Stimulated activated CD8-positive, alpha-beta memory T cell treated with anti-CD3 and anti-CD28 coated beads, Interleukin-15, amount 100 ng/mL, for 4 hours (primary cell): ENCODE measurements around the gene KIFC1.
"Not testable (repeated sequence)": the region's sequence is repeated elsewhere in the genome, so short reads cannot be mapped to it uniquely, and the experiment has no call there.

Experiments used
- DNase-seq, 2 donors: peaks; one replicate each; pipeline ENCODE4 v3.0.0-alpha.2; 2020; ENCODE audit warnings: low read depth in 2 of 2

KIFC1 gene, protein sequence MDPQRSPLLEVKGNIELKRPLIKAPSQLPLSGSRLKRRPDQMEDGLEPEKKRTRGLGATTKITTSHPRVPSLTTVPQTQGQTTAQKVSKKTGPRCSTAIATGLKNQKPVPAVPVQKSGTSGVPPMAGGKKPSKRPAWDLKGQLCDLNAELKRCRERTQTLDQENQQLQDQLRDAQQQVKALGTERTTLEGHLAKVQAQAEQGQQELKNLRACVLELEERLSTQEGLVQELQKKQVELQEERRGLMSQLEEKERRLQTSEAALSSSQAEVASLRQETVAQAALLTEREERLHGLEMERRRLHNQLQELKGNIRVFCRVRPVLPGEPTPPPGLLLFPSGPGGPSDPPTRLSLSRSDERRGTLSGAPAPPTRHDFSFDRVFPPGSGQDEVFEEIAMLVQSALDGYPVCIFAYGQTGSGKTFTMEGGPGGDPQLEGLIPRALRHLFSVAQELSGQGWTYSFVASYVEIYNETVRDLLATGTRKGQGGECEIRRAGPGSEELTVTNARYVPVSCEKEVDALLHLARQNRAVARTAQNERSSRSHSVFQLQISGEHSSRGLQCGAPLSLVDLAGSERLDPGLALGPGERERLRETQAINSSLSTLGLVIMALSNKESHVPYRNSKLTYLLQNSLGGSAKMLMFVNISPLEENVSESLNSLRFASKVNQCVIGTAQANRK

GRCh38 chr6:33391278-33391921, at the start of gene KIFC1:
Gene KIFC1, plus strand, starts transcription at chr6:33391823. Its CDS starts 163 bp downstream, at chr6:33391986.
- DNase-seq = peak; percentile 98

DNA sequence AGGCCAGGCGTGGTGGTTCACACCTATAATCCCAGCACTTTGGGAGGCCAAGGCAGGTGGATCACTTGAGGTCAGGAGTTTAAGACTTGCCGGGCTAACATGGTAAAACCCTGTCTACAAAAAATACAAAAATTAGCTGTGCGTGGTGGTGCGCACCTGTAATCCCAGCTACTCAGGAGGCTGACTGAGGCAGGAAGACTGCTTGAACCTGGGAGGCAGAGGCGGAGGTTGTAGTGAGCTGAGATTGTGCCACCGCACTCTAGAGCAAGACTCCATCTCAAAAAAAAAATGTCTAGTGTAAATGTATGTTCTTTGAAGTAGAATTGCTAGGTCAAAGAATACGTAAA, 48.0 kb upstream of the KIFC1 start:
- not testable (repeated sequence) for DNase-seq

DNA sequence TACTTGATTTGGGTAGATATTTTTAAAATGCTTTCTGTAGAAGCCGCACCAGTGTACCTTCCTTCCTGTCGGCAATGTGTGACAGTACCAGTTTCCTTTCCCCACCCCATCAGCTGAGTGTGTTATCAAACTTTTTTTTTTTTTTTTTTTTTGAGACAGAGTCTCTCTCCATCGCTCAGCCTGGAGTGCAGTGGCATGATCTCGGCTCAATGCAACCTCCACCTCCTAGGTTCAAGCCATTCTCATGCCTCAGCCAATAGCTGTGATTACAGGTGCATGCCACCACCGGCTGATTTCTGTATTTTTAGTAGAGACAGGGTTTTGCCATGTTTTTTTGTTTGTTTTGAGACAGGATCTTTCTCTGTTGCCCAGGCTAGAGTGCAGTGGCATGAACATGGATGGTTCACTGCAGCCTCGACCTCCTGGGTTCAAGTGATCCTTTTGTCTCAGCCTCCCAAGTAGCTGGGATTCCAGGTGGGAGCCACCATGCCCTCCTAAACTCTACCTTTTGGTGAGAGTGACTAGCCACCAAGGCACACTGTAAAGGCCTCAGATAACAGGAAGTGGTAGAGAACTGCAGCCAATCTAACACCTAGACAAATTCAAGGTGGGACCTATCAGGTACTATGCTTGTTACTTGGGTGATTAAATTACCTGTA, 47.5 kb upstream of the KIFC1 start:
- peak in 1 of 2 donors; percentile 36 for DNase-seq

- peak in 1 of 2 donors; percentile 36 for DNase-seq
These were observed 46.6 kb upstream of the KIFC1 start for GRCh38 chr6:33344701-33345697.

- DNase-seq = not testable (repeated sequence)
These were observed 44.7 kb upstream of the KIFC1 start for GRCh38 chr6:33346972-33347371.

- no peak for DNase-seq
These were observed 43.8 kb upstream of the KIFC1 start for GRCh38 chr6:33347816-33348215.

GRCh38 chr6:33355860-33356259, 35.8 kb upstream of the KIFC1 start:
- DNase-seq = not testable (repeated sequence)

DNA sequence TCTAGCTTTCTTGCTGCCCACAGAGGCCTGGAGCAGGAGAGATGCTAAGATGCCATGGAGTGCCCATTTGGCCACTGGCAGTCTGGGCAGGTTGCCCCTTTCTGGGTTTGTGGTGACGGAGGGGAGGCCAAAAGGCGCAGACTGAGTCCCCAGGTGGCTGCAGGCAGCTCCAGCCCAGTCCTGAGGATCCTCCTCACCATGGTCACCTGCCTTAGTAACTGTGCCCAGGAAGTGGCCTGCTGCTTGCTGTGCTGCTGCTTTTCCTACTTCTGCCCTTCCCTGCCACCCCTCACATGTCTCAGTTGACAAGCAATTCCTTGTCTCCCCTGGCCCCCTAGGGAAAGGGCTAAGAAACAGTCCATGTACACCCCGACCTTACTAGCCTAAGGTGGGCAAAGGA, 35.3 kb upstream of the KIFC1 start:
- DNase-seq = no peak

DNA sequence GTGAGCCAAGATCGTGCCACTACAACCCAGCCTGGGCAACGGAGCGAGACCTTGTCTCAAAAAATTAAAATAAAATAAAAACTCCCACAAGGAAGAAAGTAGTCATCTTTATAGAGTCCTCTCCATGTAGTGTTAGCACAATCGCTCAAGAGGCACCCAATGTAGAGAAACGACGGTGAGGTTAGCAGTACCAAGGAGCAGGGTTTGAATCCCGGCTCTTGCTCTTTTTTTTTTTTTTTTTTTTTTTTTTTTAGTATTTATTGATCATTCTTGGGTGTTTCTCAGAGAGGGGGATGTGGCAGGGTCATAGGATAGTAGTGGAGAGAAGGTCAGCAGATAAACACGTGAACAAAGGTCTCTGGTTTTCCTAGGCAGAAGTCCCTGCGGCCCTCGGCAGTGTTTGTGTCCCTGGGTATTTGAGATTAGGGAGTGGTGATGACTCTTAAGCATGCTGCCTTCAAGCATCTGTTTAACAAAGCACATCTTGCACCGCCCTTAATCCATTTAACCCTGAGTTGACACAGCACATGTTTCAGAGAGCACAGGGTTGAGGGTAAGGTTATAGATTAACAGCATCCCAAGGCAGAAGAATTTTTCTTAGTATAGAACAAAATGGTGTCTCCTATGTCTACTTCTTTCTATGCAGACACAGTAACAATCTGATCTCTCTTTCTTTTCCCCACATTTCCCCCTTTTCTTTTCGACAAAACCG, 34.3 kb upstream of the KIFC1 start:
- not testable (repeated sequence) for DNase-seq

GRCh38 chr6:33359331-33359730, 32.3 kb upstream of the KIFC1 start:
- no peak for DNase-seq

DNA sequence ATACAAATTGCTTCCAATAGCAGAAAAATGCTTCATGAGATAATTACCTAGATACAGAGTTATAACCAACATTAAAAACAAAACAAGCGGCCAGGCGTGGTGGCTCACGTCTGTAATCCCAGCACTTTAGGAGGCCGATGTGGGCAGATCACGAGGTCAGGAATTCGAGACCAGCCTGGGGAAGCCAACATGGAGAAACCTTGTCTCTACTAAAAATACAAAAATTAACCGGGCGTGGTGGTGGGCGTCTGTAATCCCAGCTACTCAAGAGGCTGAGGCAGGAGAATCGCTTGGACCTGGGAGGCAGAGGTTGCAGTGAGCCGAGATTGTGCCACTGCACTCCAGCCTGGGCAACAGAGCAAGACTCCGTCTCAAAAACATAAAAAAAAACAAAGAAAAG, 28.1 kb upstream of the KIFC1 start:
- not testable (repeated sequence) for DNase-seq

GRCh38 chr6:33364475-33365205, 27.0 kb upstream of the KIFC1 start:
- DNase-seq = not testable (repeated sequence)

- DNase-seq = not testable (repeated sequence)
These were observed 26.2 kb upstream of the KIFC1 start for GRCh38 chr6:33365206-33365971.

DNA sequence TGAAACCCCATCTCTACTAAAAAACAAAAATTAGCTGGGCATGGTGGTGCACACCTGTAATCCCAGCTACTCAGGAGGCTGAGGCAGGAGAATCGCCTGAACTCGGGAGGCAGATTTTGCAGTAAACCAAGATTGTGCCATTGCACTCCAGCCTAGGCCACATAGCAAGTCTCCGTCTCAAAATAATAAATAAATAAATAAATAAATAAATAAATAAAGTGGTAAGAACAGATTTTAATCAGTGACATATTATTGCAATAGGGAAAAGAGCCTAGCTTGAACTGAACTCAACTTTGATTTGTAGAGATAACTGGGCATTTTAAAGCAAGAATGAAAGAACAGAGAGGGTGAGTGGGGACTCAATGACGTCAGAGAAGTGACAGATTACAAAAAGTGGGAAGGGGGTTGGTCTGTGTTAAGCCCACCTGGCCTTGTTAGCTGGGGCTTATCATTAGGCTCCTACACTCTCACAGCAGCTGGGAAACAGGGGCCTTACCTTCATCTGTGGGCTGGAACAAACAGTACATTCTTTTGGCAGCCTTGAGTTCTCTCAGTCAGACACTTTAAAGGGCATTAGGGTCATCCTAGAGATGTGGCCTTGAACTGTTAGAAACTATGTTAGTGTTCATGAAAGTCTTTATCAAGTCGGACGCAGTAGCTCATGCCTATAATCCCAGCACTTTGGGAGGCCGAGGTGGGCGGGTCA, 24.5 kb upstream of the KIFC1 start:
- no peak for DNase-seq

GRCh38 chr6:33367715-33368025, 24.0 kb upstream of the KIFC1 start:
- DNase-seq = not testable (repeated sequence)

DNA sequence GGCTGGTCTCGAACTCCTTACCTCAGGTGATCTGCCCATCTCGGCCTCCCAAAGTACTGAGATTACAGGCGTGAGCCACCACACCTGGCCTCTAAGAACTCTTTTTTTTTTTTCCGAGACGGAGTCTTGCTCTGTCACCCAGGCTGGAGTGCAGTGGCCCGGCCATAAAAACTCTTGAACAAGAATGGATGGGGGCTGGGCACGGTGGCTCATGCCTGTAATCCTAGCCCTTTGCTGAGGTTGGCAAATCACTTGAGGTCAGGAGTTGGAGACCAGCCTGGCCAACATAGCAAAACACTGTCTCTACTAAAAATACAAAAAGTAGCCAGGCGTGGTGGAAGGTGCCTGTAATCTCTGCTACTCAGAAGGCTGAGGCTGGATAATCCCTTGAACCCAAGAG, 19.7 kb upstream of the KIFC1 start:
- DNase-seq = not testable (repeated sequence)

GRCh38 chr6:33372526-33373123, 19.0 kb upstream of the KIFC1 start:
- no peak for DNase-seq
